Stimulated activated CD4-positive, alpha-beta T cell treated with anti-CD3 and anti-CD28 coated beads, Interleukin-15, amount 100 ng/mL, for 24 hours (primary cell): ENCODE measurements around the gene PAOX.
"Not testable (repeated sequence)": the region's sequence is repeated elsewhere in the genome, so short reads cannot be mapped to it uniquely, and the experiment has no call there.

ENCODE experiments used
- DNase-seq: peaks from one replicate; pipeline ENCODE4 v3.0.0-alpha.2; 2020

The PAOX gene

GRCh38 chr10:133411523-133412380 lies 32.7 kb downstream of the PAOX start:
- no peak for DNase-seq

GRCh38 chr10:133412381-133412711 lies 33.3 kb downstream of the PAOX start:
- DNase-seq, result no peak

- not testable (repeated sequence) for DNase-seq
Observed at GRCh38 chr10:133414401-133414800, 35.3 kb downstream of the PAOX start.

GRCh38 chr10:133415752-133416151 lies 36.7 kb downstream of the PAOX start:
- DNase-seq, result no peak

- no peak for DNase-seq
Observed at GRCh38 chr10:133418289-133418993, 39.4 kb downstream of the PAOX start.

- DNase-seq, result no peak
Observed at GRCh38 chr10:133419211-133419950, 40.3 kb downstream of the PAOX start.

GRCh38 chr10:133420028-133420427 lies 41.0 kb downstream of the PAOX start:
- no peak for DNase-seq

- no peak for DNase-seq
Observed at GRCh38 chr10:133420579-133420978, 41.5 kb downstream of the PAOX start.

- DNase-seq, result no peak
Observed at GRCh38 chr10:133421336-133422222, 42.5 kb downstream of the PAOX start.

GRCh38 chr10:133422223-133422806 lies 43.3 kb downstream of the PAOX start:
- no peak for DNase-seq

GRCh38 chr10:133422807-133423771 lies 44.0 kb downstream of the PAOX start:
- DNase-seq, result no peak

- not testable (repeated sequence) for DNase-seq
Observed at GRCh38 chr10:133424102-133424501, 45.0 kb downstream of the PAOX start.

GRCh38 chr10:133424601-133425000 lies 45.5 kb downstream of the PAOX start, which contains the start of gene SPRN:
Gene SPRN, minus strand, starts transcription at chr10:133424625. Its CDS starts 944 bp downstream, at chr10:133423681.
- not testable (repeated sequence) for DNase-seq

GRCh38 chr10:133429571-133429970 lies 50.5 kb downstream of the PAOX start:
- DNase-seq, result not testable (repeated sequence)

- DNase-seq, result not testable (repeated sequence)
Observed at GRCh38 chr10:133431888-133432613, 53.0 kb downstream of the PAOX start.

GRCh38 chr10:133432789-133433188 lies 53.7 kb downstream of the PAOX start:
- not testable (repeated sequence) for DNase-seq

- DNase-seq, result no peak
Observed at GRCh38 chr10:133438711-133439273, 59.7 kb downstream of the PAOX start.

- DNase-seq, result no peak
Observed at GRCh38 chr10:133439517-133440461, 60.7 kb downstream of the PAOX start.
